ENCODE results near the gene TSPAN6.

DNA sequence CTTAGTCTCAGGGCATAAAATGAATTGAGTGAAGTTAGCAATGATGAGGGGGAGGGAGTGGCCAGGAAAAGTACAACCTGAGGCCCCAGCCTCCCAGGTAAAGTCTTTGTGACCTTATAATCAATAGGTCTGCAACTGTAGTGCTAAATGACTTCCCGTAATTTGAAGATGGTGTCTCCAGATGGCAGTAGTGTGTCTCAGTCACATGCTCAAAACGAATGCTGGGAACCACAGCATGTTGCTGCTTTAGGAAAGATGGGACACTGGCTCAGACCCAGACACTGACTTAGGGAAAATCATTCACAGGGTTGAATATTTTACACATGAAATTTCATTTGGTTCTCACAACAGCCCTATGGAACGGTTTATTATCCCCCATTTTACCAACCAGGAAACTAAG, 17.7 kb upstream of the TSPAN6 start:
- TF ChIP-seq, protein P1, sequence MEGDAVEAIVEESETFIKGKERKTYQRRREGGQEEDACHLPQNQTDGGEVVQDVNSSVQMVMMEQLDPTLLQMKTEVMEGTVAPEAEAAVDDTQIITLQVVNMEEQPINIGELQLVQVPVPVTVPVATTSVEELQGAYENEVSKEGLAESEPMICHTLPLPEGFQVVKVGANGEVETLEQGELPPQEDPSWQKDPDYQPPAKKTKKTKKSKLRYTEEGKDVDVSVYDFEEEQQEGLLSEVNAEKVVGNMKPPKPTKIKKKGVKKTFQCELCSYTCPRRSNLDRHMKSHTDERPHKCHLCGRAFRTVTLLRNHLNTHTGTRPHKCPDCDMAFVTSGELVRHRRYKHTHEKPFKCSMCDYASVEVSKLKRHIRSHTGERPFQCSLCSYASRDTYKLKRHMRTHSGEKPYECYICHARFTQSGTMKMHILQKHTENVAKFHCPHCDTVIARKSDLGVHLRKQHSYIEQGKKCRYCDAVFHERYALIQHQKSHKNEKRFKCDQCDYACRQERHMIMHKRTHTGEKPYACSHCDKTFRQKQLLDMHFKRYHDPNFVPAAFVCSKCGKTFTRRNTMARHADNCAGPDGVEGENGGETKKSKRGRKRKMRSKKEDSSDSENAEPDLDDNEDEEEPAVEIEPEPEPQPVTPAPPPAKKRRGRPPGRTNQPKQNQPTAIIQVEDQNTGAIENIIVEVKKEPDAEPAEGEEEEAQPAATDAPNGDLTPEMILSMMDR (IDR thresholded peaks at IDR 0.05): no peak
- TF ChIP-seq POLR2A (IDR thresholded peaks at IDR 0.05): no peak

Measured in adrenal gland (tissue), 5 donors.